ENCODE results near the gene MAGOH. TPM values are rescaled to one million over a fixed set of nuclear protein-coding genes. Genes with fewer than 3 reads are reported as not detected.

The MAGOH gene
- total RNA-seq, 1 experiment from 2014 or later, result 77.0 TPM

DNA sequence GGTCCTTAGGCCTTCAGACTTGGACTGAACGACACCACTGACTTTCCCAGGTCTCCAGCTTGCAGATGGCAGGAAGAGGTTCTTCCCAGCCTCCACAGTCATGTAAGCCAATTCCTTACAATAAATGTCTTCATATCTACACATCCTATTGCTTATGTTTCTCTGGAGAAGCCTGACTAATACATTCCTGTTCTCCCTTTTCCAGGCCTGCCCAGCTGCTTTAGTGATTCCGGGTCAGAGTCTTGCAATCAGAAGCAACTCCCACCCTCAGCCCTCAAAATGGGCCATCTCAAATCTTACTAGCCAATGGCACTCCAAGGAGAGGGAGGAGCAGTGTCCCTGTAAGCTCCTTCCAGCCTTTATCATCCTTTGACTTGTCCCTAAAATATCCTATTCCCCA lies 58.1 kb downstream of the MAGOH start:
- Histone ChIP-seq H3K4me3 (ENCODE audit: low read depth, low read length) (no peak overlapping the region), H3K4me1 (peaks cover 30% of the 10 kb centered on the region), H3K36me3 (ENCODE audit: control insufficient read depth, insufficient read depth, low read length) (no peaks in the 10 kb centered on the region), H3K27me3 (replicated peaks; ENCODE audit: control insufficient read depth, insufficient read depth, low read length) (no peaks in the 10 kb centered on the region), H3K9me3 (no peaks in the 10 kb centered on the region)
- no peak for TF ChIP-seq CTCF (IDR thresholded peaks at IDR 0.05; ENCODE audit: insufficient read depth in 1 of 2, low read depth in 1 of 2, low read length in 1 of 2, severe bottlenecking in 1 of 2, unreplicated experiment in 1 of 2)
- BruUV-seq (replicated peaks), result no TSS peak
- DNase-seq, result no peak
- ChIA-PET CTCF (no interaction called here), POLR2A (no interaction called here)
- no peaks in the 10 kb centered on the region for H3K36me3 Mint-ChIP-seq (ENCODE audit: insufficient read depth, unreplicated experiment)
- H3K9me3 Mint-ChIP-seq (ENCODE audit: unreplicated experiment), result no peaks in the 10 kb centered on the region
- no peaks in the 10 kb centered on the region for H3K27me3 Mint-ChIP-seq (ENCODE audit: insufficient read depth, unreplicated experiment)
- H3K4me3 Mint-ChIP-seq (ENCODE audit: unreplicated experiment), result no peak overlapping the region
- H3K4me1 Mint-ChIP-seq (ENCODE audit: low read depth, unreplicated experiment), result peaks cover 11% of the 10 kb centered on the region
- no peak overlapping the region for H3K27ac Mint-ChIP-seq (ENCODE audit: unreplicated experiment)
- intact Hi-C loops (cut with micrococcal nuclease; ENCODE audit: unreplicated experiment), result loop anchor here (5.0 kb wide), 4 partner anchors 58 to 473 kb away; partner anchors contain the start of gene SCP2

Other genes with a start within 250 kb of the MAGOH start
- not detected in 2 replicates for gene PODN, start 176.3 kb downstream of the MAGOH start, total RNA-seq (2022)
- gene SLC1A7, start 95.9 kb downstream of the MAGOH start, total RNA-seq (2022), result not detected in 2 replicates
- gene CPT2, start 41.7 kb downstream of the MAGOH start, total RNA-seq (2022), result 12.5 and 14.4 TPM in 2 replicates
- gene CZIB, start 17.9 kb downstream of the MAGOH start, total RNA-seq (2022), result 36.0 and 42.6 TPM in 2 replicates
- 10.8 and 11.8 TPM in 2 replicates for gene LRP8, start 89.6 kb upstream of the MAGOH start, total RNA-seq (2022)
- not detected in 2 replicates for gene DMRTB1, start 220.9 kb upstream of the MAGOH start, total RNA-seq (2022)